Transverse colon (tissue), 4 donors: ENCODE results near the gene SLC16A6. TPM values are rescaled to one million over a fixed set of nuclear protein-coding genes. Genes with fewer than 3 reads are reported as not detected.
"Not testable (repeated sequence)": the region's sequence is repeated elsewhere in the genome, so short reads cannot be mapped to it uniquely, and the experiment has no call there.

ENCODE experiments used
- DNase-seq: peaks from one replicate; pipeline ENCODE4 v3.0.0-alpha.2; 2019
- H3K27ac ChIP-seq, 4 donors: fragments of 200-600 bp; sonication (generic); 2 replicates each; pipeline ENCODE4 v1.5.1; 2016 to 2018; ENCODE audit warnings: inconsistent platforms in 4 of 4
- H3K27me3 ChIP-seq: fragments of 200-600 bp; sonication (generic); 2 replicates; pipeline ENCODE4 v1.5.1; 2017; ENCODE audit warnings: inconsistent platforms
- H3K36me3 ChIP-seq, 4 donors: fragments of 200-600 bp; sonication (generic); 2 replicates each; pipeline ENCODE4 v1.5.1; 2017 to 2019; ENCODE audit warnings: inconsistent platforms in 4 of 4
- H3K4me1 ChIP-seq, 4 donors: fragments of 200-600 bp; sonication (generic); 2 replicates each; pipeline ENCODE4 v1.5.1; 2017 to 2020; ENCODE audit warnings: inconsistent platforms in 4 of 4
- H3K4me3 ChIP-seq, 4 donors: fragments of 200-600 bp; sonication (generic); 1 replicate in 1 of 4; 2 replicates in 3 of 4; pipeline versions ENCODE4 v1.5.1 to v1.6.1; 2017 to 2019; ENCODE audit warnings: inconsistent platforms in 4 of 4
- H3K9me3 ChIP-seq, 2 donors: fragments of 200-600 bp; sonication (generic); 2 replicates each; pipeline ENCODE4 v1.5.1; 2017 to 2019; ENCODE audit warnings: inconsistent platforms in 2 of 2
- CTCF ChIP-seq, 5 experiments: fragments of 200-600 bp in 3 of 5; fragments of 450-650 bp in 2 of 5; sonication (generic) in 3 of 5; IDR thresholded peaks; 1 replicate in 2 of 5; 2 replicates in 3 of 5; pipeline ENCODE4 v1.5.1; 2016 to 2017; ENCODE audit warnings: antibody characterized with exemption in 5 of 5, inconsistent platforms in 3 of 5, mild to moderate bottlenecking in 2 of 5, moderate library complexity in 1 of 5
- EP300 ChIP-seq: sonication (generic); formaldehyde crosslinking; IDR thresholded peaks from one replicate; pipeline ENCODE4 v1.6.1; 2017; ENCODE audit warnings: antibody characterized with exemption, low read depth
- POLR2A ChIP-seq: fragments of 450-650 bp; IDR thresholded peaks from one replicate; pipeline ENCODE4 v1.6.1; 2016; ENCODE audit warnings: antibody characterized with exemption, mild to moderate bottlenecking, moderate library complexity
- POLR2AphosphoS5 ChIP-seq, 3 donors: sonication (generic); formaldehyde crosslinking; IDR thresholded peaks; one replicate each; pipeline ENCODE4 v1.6.1; 2016; ENCODE audit warnings: antibody characterized with exemption in 3 of 3
- WGBS, 2 donors: methylation state at CpG; one replicate each; pipeline ENCODE4 v1.1.5; 2018; ENCODE audit warnings: low coverage in 1 of 2; 5-methylcytosine and 5-hydroxymethylcytosine counted together
- in situ Hi-C, 4 donors: fragments of 200-750 bp; cut with MboI; loops; one replicate each; pipeline versions ENCODE4 v1.15.0 to v1.15.1; 2017; ENCODE audit warnings: low sequenced_read_pairs in 3 of 4, low pct_ligation_motif_present in 1 of 4, low pct_unique_long_range_greater_than_20kb in 1 of 4
- intact Hi-C: fragments of 100-400 bp; cut with DNase I; formaldehyde crosslinking; loops from one replicate; pipeline ENCODE4 v1.15.1; 2023; ENCODE audit warnings: low total_unique reads
- total RNA-seq, 4 donors: library from RNA; depleted of rRNA; stranded (reverse); fragments of >200 nt; gene quantifications; one replicate each; pipeline ENCODE4 v1.1.0, GENCODE V29; 2016

The SLC16A6 gene
- total RNA-seq: under 1 TPM in 2 of 4 donors, not detected in 2; 0.14 to 0.48 TPM

- peak within 1 kb of the TSS; percentile 29 to 57 (median 44) for H3K4me3 ChIP-seq
- intact Hi-C loops (no loop called here), in situ Hi-C loops (no loop called here)
- no peaks in the 10 kb centered on the region for H3K9me3 ChIP-seq
- H3K4me1 ChIP-seq: peaks cover 0 to 28% (median 23%) of the 10 kb centered on the region in 4 donors
- H3K27ac ChIP-seq: peak within 1 kb of the TSS; percentile 71 to 81 (median 75)
- WGBS, 2 donors: 2% methylated on average over 25 of the region's 96 CpGs; no CpG with 5 or more reads in 1 of the 2 donors
- H3K27me3 ChIP-seq: peaks cover 77% of the 10 kb centered on the region
- peak; percentile 63 for DNase-seq
- TF ChIP-seq EP300 (no peak), POLR2A (no peak), CTCF (IDR thresholded peaks at IDR 0.05) (no peak), POLR2AphosphoS5 (IDR thresholded peaks at IDR 0.05) (no peak)
- H3K36me3 ChIP-seq: no peaks in the 10 kb centered on the region
Measured at GRCh38 chr17:68290955-68291835, at the start of gene SLC16A6, which contains the start of gene ARSG. Gene SLC16A6, minus strand, starts transcription at chr17:68291127. Its CDS starts 12,807 bp downstream, at chr17:68278320. Gene ARSG, plus strand, starts transcription at chr17:68291495. Its CDS starts 15,999 bp downstream, at chr17:68307494.

- in situ Hi-C loops (no loop called here), intact Hi-C loops (no loop called here)
- Histone ChIP-seq H3K27ac (no peak overlapping the region), H3K9me3 (peaks cover 0 to 5% of the 10 kb centered on the region in 2 donors), H3K4me3 (no peak overlapping the region), H3K27me3 (no peaks in the 10 kb centered on the region), H3K4me1 (no peaks in the 10 kb centered on the region), H3K36me3 (no peaks in the 10 kb centered on the region)
- WGBS, 2 donors: 93 to 100% methylated on average over 1 to 9 of the region's 9 CpGs
- TF ChIP-seq EP300 (no peak), POLR2A (no peak), CTCF (IDR thresholded peaks at IDR 0.05) (no peak), POLR2AphosphoS5 (IDR thresholded peaks at IDR 0.05) (no peak)
- DNase-seq: no peak
Measured at GRCh38 chr17:68334393-68334792, 43.5 kb upstream of the SLC16A6 start.

- WGBS, 2 donors: 92 to 96% methylated on average over 5 to 12 of the region's 12 CpGs
- DNase-seq, in situ Hi-C loops, H3K27me3 ChIP-seq, H3K9me3 ChIP-seq, H3K4me3 ChIP-seq, H3K4me1 ChIP-seq, H3K36me3 ChIP-seq, intact Hi-C loops, H3K27ac ChIP-seq: not testable (repeated sequence)
Measured at GRCh38 chr17:68331932-68332331, 41.0 kb upstream of the SLC16A6 start.

- H3K4me1 ChIP-seq: no peaks in the 10 kb centered on the region
- no peak for DNase-seq
- H3K4me3 ChIP-seq: no peak overlapping the region
- no peak overlapping the region for H3K27ac ChIP-seq
- no peak for TF ChIP-seq EP300
- TF ChIP-seq CTCF (IDR thresholded peaks at IDR 0.05): no peak
- TF ChIP-seq POLR2AphosphoS5 (IDR thresholded peaks at IDR 0.05): no peak
- no peak for TF ChIP-seq POLR2A
- in situ Hi-C loops (no loop called here), intact Hi-C loops (no loop called here)
- H3K27me3 ChIP-seq: no peaks in the 10 kb centered on the region
- peaks cover 0 to 5% of the 10 kb centered on the region in 2 donors for H3K9me3 ChIP-seq
- H3K36me3 ChIP-seq: no peaks in the 10 kb centered on the region
- 90 to 93% methylated on average over 6 to 7 of the region's 7 CpGs for WGBS, 2 donors
Measured at GRCh38 chr17:68329331-68329730, 38.4 kb upstream of the SLC16A6 start.
